B cell (primary cell): ENCODE data around the gene RNF166. TPM values are rescaled to one million over a fixed set of nuclear protein-coding genes. Genes with fewer than 3 reads are reported as not detected.

ENCODE experiments used
- ATAC-seq: fragments of 200-7000 bp; cut with Tn5 transposase; one replicate; pipeline ENCODE4 v1.10.0; 2021; ENCODE audit warnings: low read depth, mild to moderate bottlenecking, moderate number of reproducible peaks, moderate library complexity
- CTCF ChIA-PET: fragments of 350-600 bp; sonication (Branson Sonifier 250); formaldehyde crosslinking; loops from one replicate; lab custom pipeline; 2021; ENCODE audit warnings: antibody characterized with exemption, inconsistent platforms; lab: Charles Lee
- POLR2A ChIA-PET: fragments of 350-600 bp; sonication (Branson Sonifier 250); formaldehyde crosslinking; loops from one replicate; lab custom pipeline; 2021; ENCODE audit warnings: antibody characterized with exemption; lab: Charles Lee
- DNase-seq: peaks from one replicate; pipeline ENCODE4 v3.0.0; 2013
- H2AFZ ChIP-seq: 2 replicates; pipeline ENCODE4 v1.6.1; 2012; ENCODE audit warnings: mild to moderate bottlenecking, low read depth, low read length; ENCODE audit not compliant: insufficient read depth, poor library complexity, severe bottlenecking
- H3K27ac ChIP-seq, 2 donors: 1 replicate in 1 of 2; 2 replicates in 1 of 2; pipeline ENCODE4 v1.5.1; 2012 to 2013; ENCODE audit warnings: low read length in 2 of 2, mild to moderate bottlenecking in 2 of 2, moderate library complexity in 1 of 2
- H3K27me3 ChIP-seq, 4 experiments: fragments of 200-600 bp in 1 of 4; sonication (generic) in 1 of 4; replicated peaks in 1 of 4; 1 replicate in 2 of 4; 2 replicates in 2 of 4; pipeline versions ENCODE4 v1.6.1 to v1.7.0; 2013 to 2016; ENCODE audit warnings: low read length in 3 of 4, mild to moderate bottlenecking in 2 of 4, mixed read lengths in 1 of 4, moderate library complexity in 1 of 4; ENCODE audit not compliant: insufficient read depth in 4 of 4, control insufficient read depth in 3 of 4; ENCODE audit errors: control extremely low read depth in 1 of 4
- H3K36me3 ChIP-seq, 2 experiments: replicated peaks in 1 of 2; 1 replicate in 1 of 2; 2 replicates in 1 of 2; pipeline versions ENCODE4 v1.6.1 to v1.7.1; 2013; ENCODE audit warnings: low read length in 1 of 2; ENCODE audit not compliant: insufficient read depth in 2 of 2, control insufficient read depth in 1 of 2; ENCODE audit errors: control extremely low read depth in 1 of 2, extremely low read depth in 1 of 2
- H3K4me1 ChIP-seq, 2 donors: fragments of 200-600 bp in 1 of 2; sonication (generic) in 1 of 2; 1 replicate in 1 of 2; 2 replicates in 1 of 2; pipeline versions ENCODE4 v1.5.1 to v1.6.1; 2013 to 2017; ENCODE audit warnings: low read length in 2 of 2; ENCODE audit not compliant: control insufficient read depth in 2 of 2, insufficient read depth in 2 of 2
- H3K4me2 ChIP-seq: replicated peaks from 2 replicates; pipeline ENCODE3; 2012; ENCODE audit warnings: mild to moderate bottlenecking, low read depth, low read length; ENCODE audit not compliant: poor library complexity, severe bottlenecking
- H3K4me3 ChIP-seq, 5 experiments: fragments of 200-600 bp in 1 of 5; sonication (generic) in 1 of 5; 1 replicate in 3 of 5; 2 replicates in 2 of 5; pipeline versions ENCODE4 v1.5.1 to v1.7.0; 2011 to 2016; ENCODE audit warnings: low read length in 4 of 5, mild to moderate bottlenecking in 4 of 5, low read depth in 2 of 5, control low read depth in 1 of 5, moderate library complexity in 1 of 5; ENCODE audit not compliant: insufficient read depth in 1 of 5; ENCODE audit errors: control extremely low read depth in 1 of 5, extremely low read depth in 1 of 5
- H3K79me2 ChIP-seq: fragments of 200-600 bp; sonication (generic); one replicate; pipeline ENCODE4 v1.6.0; 2016; ENCODE audit warnings: low read length; ENCODE audit not compliant: control insufficient read depth, insufficient read depth
- H3K9ac ChIP-seq: fragments of 200-600 bp; sonication (generic); 2 replicates; pipeline ENCODE4 v1.6.1; 2017; ENCODE audit warnings: mild to moderate bottlenecking, low read length, moderate library complexity
- H3K9me3 ChIP-seq, 3 donors: one replicate each; pipeline versions ENCODE4 v1.6.1 to v1.7.1; 2013; ENCODE audit warnings: low read length in 2 of 3; ENCODE audit not compliant: control insufficient read depth in 2 of 3, insufficient read depth in 1 of 3; ENCODE audit errors: control extremely low read depth in 1 of 3
- H4K20me1 ChIP-seq: 2 replicates; pipeline ENCODE4 v1.6.0; 2012; ENCODE audit warnings: mild to moderate bottlenecking, low read length; ENCODE audit not compliant: insufficient read depth, control insufficient read depth, poor library complexity, severe bottlenecking
- H3K27ac Mint-ChIP-seq: one replicate; pipeline ENCODE4 v1.8.0; 2021; ENCODE audit warnings: mixed read lengths
- H3K27me3 Mint-ChIP-seq: one replicate; pipeline ENCODE4 v1.8.0; 2021; ENCODE audit warnings: mixed read lengths
- H3K4me1 Mint-ChIP-seq: one replicate; pipeline ENCODE4 v1.8.0; 2021; ENCODE audit warnings: mixed read lengths
- H3K4me3 Mint-ChIP-seq: one replicate; pipeline ENCODE4 v1.8.0; 2021; ENCODE audit warnings: mixed read lengths
- H3K9me3 Mint-ChIP-seq: one replicate; pipeline ENCODE4 v1.8.0; 2022; ENCODE audit warnings: mixed read lengths; ENCODE audit not compliant: insufficient read depth
- CTCF ChIP-seq: fragments of 200-600 bp; IDR thresholded peaks from one replicate; pipeline ENCODE4 v1.8.0; 2022; ENCODE audit warnings: antibody characterized with exemption, mild to moderate bottlenecking
- EZH2 ChIP-seq: IDR thresholded peaks from 2 replicates; pipeline ENCODE4 v1.6.1; 2012; ENCODE audit warnings: borderline replicate concordance, low read depth, mild to moderate bottlenecking, moderate library complexity, low read length; ENCODE audit not compliant: insufficient read depth, poor library complexity, severe bottlenecking
- WGBS: methylation state at CpG from one replicate; pipeline ENCODE4 v1.1.5; 2013; ENCODE audit warnings: missing lambda C conversion rate; ENCODE audit not compliant: insufficient coverage; 5-methylcytosine and 5-hydroxymethylcytosine counted together
- intact Hi-C: fragments of 100-400 bp; cut with micrococcal nuclease; formaldehyde crosslinking; loops from one replicate; pipeline ENCODE4 v1.10.0; 2022
- polyA plus RNA-seq: library from polyadenylated mRNA; depleted of rRNA; stranded (reverse); fragments of >200 nt; gene quantifications from 2 replicates; pipeline ENCODE4 v1.2.3, GENCODE V29; 2012
- total RNA-seq, 2 donors: library from RNA; stranded (reverse); fragments of 120-200 nt in 1 of 2; gene quantifications; 1 replicate in 1 of 2; 2 replicates in 1 of 2; pipeline versions ENCODE4 v1.2.3 to v1.2.4, GENCODE V29; 2013 to 2022

The RNF166 gene
- total and polyA plus RNA-seq, 2 donors (not counting 1 experiment from before 2014, with no cell fraction given): 64.1 to 65.0 TPM

GRCh38 chr16:88688013-88688778 lies 18.0 kb downstream of the RNF166 start:
- DNase-seq (no peak), ATAC-seq (no peak)
- peaks cover 0 to 4% (median 0%) of the 10 kb centered on the region in 3 donors for H3K9me3 ChIP-seq
- H3K4me2 ChIP-seq: no peak overlapping the region
- no peaks in the 10 kb centered on the region for H3K9me3 Mint-ChIP-seq
- H3K4me3 Mint-ChIP-seq: no peak overlapping the region
- ChIA-PET CTCF (interaction anchor here (0.7 to 1.4 kb wide), 2 partner anchors 19 to 113 kb away, joined by 4 to 6 read pairs; no protein-coding TSS in a partner anchor), POLR2A (interaction anchor here (0.5 to 0.7 kb wide), 6 partner anchors 10 to 248 kb away, joined by 3 to 11 read pairs (median 4); no protein-coding TSS in a partner anchor)
- H3K4me1 Mint-ChIP-seq: peaks cover 44% of the 10 kb centered on the region
- no peaks in the 10 kb centered on the region for H3K27me3 ChIP-seq
- no peaks in the 10 kb centered on the region for H3K27me3 Mint-ChIP-seq
- H4K20me1 ChIP-seq: peaks cover 17% of the 10 kb centered on the region
- H3K27ac ChIP-seq: no peak overlapping the region
- no peaks in the 10 kb centered on the region for H3K36me3 ChIP-seq
- peak overlapping the region; percentile 59 for H3K27ac Mint-ChIP-seq
- peaks cover 25% of the 10 kb centered on the region for H3K79me2 ChIP-seq
- H3K9ac ChIP-seq: no peak overlapping the region
- H3K4me3 ChIP-seq: no peak overlapping the region
- intact Hi-C loops: loop anchor here (10.0 kb wide), 1 partner anchor 877 kb away; the partner anchor contains the start of gene RPL13
- TF ChIP-seq EZH2 (no peak), CTCF (no peak)
- 53% methylated on average over 27 of the region's 28 CpGs for WGBS
- peaks cover 35 to 56% of the 10 kb centered on the region in 2 donors for H3K4me1 ChIP-seq
- no peak overlapping the region for H2AFZ ChIP-seq

- intact Hi-C loops: loop anchor here (10.0 kb wide), 1 partner anchor 877 kb away; the partner anchor contains the start of gene RPL13
- peaks cover 25% of the 10 kb centered on the region for H3K79me2 ChIP-seq
- Mint-ChIP-seq H3K27ac (no peak overlapping the region), H3K4me1 (peaks cover 42% of the 10 kb centered on the region), H3K9me3 (no peaks in the 10 kb centered on the region), H3K4me3 (no peak overlapping the region), H3K27me3 (no peaks in the 10 kb centered on the region)
- H3K27me3 ChIP-seq: no peaks in the 10 kb centered on the region
- no peak for TF ChIP-seq CTCF
- no peak for TF ChIP-seq EZH2
- ATAC-seq (no peak), DNase-seq (no peak)
- H3K4me3 ChIP-seq: no peak overlapping the region
- H3K4me2 ChIP-seq: no peak overlapping the region
- H4K20me1 ChIP-seq: peaks cover 17% of the 10 kb centered on the region
- peaks cover 30 to 55% of the 10 kb centered on the region in 2 donors for H3K4me1 ChIP-seq
- WGBS: no CpG with 5 or more reads among the region's 3 CpGs
- H2AFZ ChIP-seq: no peak overlapping the region
- ChIA-PET POLR2A (interaction anchor here (0.5 to 1.9 kb wide), 8 partner anchors 11 to 248 kb away, joined by 3 to 11 read pairs (median 4); no protein-coding TSS in a partner anchor), CTCF (interaction anchor here (0.7 to 1.4 kb wide), 5 partner anchors 20 to 112 kb away, joined by 3 to 6 read pairs (median 4); partner anchors contain the start of gene IL17C)
- H3K27ac ChIP-seq: no peak overlapping the region
- H3K9me3 ChIP-seq: peaks cover 0 to 4% (median 0%) of the 10 kb centered on the region in 3 donors
- no peaks in the 10 kb centered on the region for H3K36me3 ChIP-seq
- no peak overlapping the region for H3K9ac ChIP-seq
Measured at GRCh38 chr16:88687676-88688012, 18.6 kb downstream of the RNF166 start.
